ENCODE data around the gene PTPRK.

DNA sequence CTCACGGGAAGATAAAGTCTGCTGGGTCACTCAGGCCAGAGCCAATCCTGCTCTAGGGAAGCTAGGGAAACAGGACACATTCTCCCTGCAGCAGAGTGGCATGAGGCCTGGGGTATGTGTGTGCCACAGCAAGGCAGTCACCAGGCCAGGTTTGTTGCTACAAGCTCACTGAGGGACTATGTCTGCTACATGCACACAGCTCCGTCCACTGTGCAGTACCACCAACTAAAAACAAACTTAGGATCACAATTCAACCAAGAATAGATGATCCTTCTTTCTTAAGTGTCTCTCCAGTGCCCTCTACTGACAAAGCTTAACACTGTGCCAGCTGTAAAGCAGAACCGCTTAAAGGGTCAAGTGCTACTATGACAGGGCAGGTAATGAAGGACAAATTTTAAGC, 192.5 kb downstream of the PTPRK start:
- TF ChIP-seq, protein P1, sequence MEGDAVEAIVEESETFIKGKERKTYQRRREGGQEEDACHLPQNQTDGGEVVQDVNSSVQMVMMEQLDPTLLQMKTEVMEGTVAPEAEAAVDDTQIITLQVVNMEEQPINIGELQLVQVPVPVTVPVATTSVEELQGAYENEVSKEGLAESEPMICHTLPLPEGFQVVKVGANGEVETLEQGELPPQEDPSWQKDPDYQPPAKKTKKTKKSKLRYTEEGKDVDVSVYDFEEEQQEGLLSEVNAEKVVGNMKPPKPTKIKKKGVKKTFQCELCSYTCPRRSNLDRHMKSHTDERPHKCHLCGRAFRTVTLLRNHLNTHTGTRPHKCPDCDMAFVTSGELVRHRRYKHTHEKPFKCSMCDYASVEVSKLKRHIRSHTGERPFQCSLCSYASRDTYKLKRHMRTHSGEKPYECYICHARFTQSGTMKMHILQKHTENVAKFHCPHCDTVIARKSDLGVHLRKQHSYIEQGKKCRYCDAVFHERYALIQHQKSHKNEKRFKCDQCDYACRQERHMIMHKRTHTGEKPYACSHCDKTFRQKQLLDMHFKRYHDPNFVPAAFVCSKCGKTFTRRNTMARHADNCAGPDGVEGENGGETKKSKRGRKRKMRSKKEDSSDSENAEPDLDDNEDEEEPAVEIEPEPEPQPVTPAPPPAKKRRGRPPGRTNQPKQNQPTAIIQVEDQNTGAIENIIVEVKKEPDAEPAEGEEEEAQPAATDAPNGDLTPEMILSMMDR (conservative IDR thresholded peaks at IDR 0.05; ENCODE audit: low read depth, low read length): peak; percentile 55
- TF ChIP-seq EZH2 (IDR thresholded peaks at IDR 0.05; ENCODE audit: low read length, unreplicated experiment) (no peak), EZH2phosphoT487 (IDR thresholded peaks at IDR 0.05; ENCODE audit: borderline replicate concordance, low read length) (no peak)

Data from PC-3 (cell line).